ENCODE data around the gene C20orf144.

DNA sequence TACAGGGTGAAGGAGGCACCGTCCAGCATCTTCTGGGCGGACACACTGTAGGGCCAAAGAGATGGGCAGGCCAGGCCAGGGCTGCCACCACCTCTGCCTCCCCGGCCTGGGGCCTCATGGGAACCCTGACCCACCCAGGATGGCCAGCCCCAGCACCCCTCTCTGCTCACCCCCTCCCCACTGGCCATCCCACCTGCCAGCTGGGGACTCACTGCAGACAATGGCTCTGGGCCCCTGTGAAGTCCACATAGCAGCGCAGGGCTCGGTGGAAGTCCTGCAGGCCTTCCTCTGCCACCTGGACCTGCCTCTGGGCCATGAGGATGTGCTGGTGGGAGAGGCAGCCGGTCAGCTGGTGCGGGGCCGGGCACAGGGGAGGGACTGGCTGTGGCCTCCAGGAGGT, 3.6 kb upstream of the C20orf144 start:
- TF ChIP-seq, protein P1, sequence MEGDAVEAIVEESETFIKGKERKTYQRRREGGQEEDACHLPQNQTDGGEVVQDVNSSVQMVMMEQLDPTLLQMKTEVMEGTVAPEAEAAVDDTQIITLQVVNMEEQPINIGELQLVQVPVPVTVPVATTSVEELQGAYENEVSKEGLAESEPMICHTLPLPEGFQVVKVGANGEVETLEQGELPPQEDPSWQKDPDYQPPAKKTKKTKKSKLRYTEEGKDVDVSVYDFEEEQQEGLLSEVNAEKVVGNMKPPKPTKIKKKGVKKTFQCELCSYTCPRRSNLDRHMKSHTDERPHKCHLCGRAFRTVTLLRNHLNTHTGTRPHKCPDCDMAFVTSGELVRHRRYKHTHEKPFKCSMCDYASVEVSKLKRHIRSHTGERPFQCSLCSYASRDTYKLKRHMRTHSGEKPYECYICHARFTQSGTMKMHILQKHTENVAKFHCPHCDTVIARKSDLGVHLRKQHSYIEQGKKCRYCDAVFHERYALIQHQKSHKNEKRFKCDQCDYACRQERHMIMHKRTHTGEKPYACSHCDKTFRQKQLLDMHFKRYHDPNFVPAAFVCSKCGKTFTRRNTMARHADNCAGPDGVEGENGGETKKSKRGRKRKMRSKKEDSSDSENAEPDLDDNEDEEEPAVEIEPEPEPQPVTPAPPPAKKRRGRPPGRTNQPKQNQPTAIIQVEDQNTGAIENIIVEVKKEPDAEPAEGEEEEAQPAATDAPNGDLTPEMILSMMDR (IDR thresholded peaks at IDR 0.05; ENCODE audit: low read depth, low read length), result no peak
- TF ChIP-seq EZH2phosphoT487 (IDR thresholded peaks at IDR 0.05; ENCODE audit: low read depth), result no peak

Data from OCI-LY3 (cell line).